Hepatocyte (in vitro differentiated cells): ENCODE measurements around the gene SLC17A8. TPM values are rescaled to one million over a fixed set of nuclear protein-coding genes. Genes with fewer than 3 reads are reported as not detected.

Experiments
- DNase-seq: peaks from one replicate; pipeline ENCODE4 v3.0.0-alpha.2; 2016; ENCODE audit warnings: low spot score
- H2AFZ ChIP-seq: fragments of 200-600 bp; sonication (generic); 2 replicates; pipeline ENCODE4 v1.6.0; 2016; ENCODE audit warnings: antibody characterized with exemption, mild to moderate bottlenecking
- H3K27ac ChIP-seq: fragments of 200-600 bp; sonication (generic); 2 replicates; pipeline ENCODE4 v1.5.1; 2016; ENCODE audit warnings: mild to moderate bottlenecking
- H3K27me3 ChIP-seq: fragments of 200-600 bp; sonication (generic); 2 replicates; pipeline ENCODE4 v1.6.1; 2016
- H3K36me3 ChIP-seq: fragments of 200-600 bp; sonication (generic); replicated peaks from 2 replicates; pipeline ENCODE4 v1.5.1; 2016; ENCODE audit warnings: low read depth; ENCODE audit not compliant: insufficient read depth
- H3K4me1 ChIP-seq: fragments of 200-600 bp; sonication (generic); 2 replicates; pipeline ENCODE4 v1.5.1; 2016; ENCODE audit warnings: mild to moderate bottlenecking, moderate library complexity; ENCODE audit not compliant: insufficient read depth
- H3K4me2 ChIP-seq: fragments of 200-600 bp; sonication (generic); 2 replicates; pipeline ENCODE4 v1.6.0; 2016
- H3K4me3 ChIP-seq: fragments of 200-600 bp; sonication (generic); 2 replicates; pipeline ENCODE4 v1.5.1; 2016; ENCODE audit warnings: mild to moderate bottlenecking
- H3K79me2 ChIP-seq: fragments of 200-600 bp; sonication (generic); 2 replicates; pipeline ENCODE4 v1.6.0; 2017; ENCODE audit warnings: mild to moderate bottlenecking
- H3K9me2 ChIP-seq: fragments of 200-600 bp; sonication (generic); replicated peaks from 2 replicates; pipeline ENCODE4 v1.6.0; 2017; ENCODE audit warnings: mild to moderate bottlenecking; ENCODE audit not compliant: insufficient read depth
- H3K9me3 ChIP-seq: fragments of 200-600 bp; sonication (generic); 2 replicates; pipeline ENCODE4 v1.5.1; 2016; ENCODE audit warnings: low read depth, mild to moderate bottlenecking
- H4K20me1 ChIP-seq: fragments of 200-600 bp; sonication (generic); 2 replicates; pipeline ENCODE4 v1.6.0; 2016; ENCODE audit warnings: mild to moderate bottlenecking; ENCODE audit not compliant: insufficient read depth, poor library complexity, severe bottlenecking
- EZH2 ChIP-seq: fragments of 200-600 bp; sonication (generic); IDR thresholded peaks from 2 replicates; pipeline ENCODE4 v1.6.1; 2016; ENCODE audit warnings: antibody characterized with exemption, mild to moderate bottlenecking, borderline replicate concordance
- EZH2phosphoT487 ChIP-seq: fragments of 200-600 bp; sonication (generic); IDR thresholded peaks from one replicate; pipeline ENCODE4 v1.6.1; 2018; ENCODE audit warnings: antibody characterized with exemption, mild to moderate bottlenecking, low read depth, moderate library complexity; ENCODE audit not compliant: unreplicated experiment, severe bottlenecking
- WGBS: methylation state at CpG from one replicate; pipeline ENCODE4 v1.1.6; 2016; ENCODE audit warnings: low lambda C conversion rate; ENCODE audit errors: missing lambda C conversion rate; 5-methylcytosine and 5-hydroxymethylcytosine counted together
- polyA plus RNA-seq: library from polyadenylated mRNA; unstranded; fragments of >200 nt; fragmentation: Nextera tagmentation; extraction: Ambion mirVana; gene quantifications from 2 replicates; pipeline ENCODE4 v1.2.1, GENCODE V29; 2016
- total RNA-seq: library from RNA; depleted of rRNA; stranded (reverse); fragments of >200 nt; gene quantifications from 2 replicates; pipeline ENCODE4 v1.2.3, GENCODE V29; 2014
- TF ChIP-seq, protein P1 (sequence below): fragments of 200-600 bp; sonication (generic); IDR thresholded peaks from 2 replicates; pipeline ENCODE4 v1.5.1; 2016; ENCODE audit warnings: antibody characterized with exemption, mild to moderate bottlenecking; ENCODE audit not compliant: poor library complexity

The SLC17A8 gene
- total and polyA plus RNA-seq, 2 experiments from 2014 or later: 0.10 TPM; not detected in 1

DNA sequence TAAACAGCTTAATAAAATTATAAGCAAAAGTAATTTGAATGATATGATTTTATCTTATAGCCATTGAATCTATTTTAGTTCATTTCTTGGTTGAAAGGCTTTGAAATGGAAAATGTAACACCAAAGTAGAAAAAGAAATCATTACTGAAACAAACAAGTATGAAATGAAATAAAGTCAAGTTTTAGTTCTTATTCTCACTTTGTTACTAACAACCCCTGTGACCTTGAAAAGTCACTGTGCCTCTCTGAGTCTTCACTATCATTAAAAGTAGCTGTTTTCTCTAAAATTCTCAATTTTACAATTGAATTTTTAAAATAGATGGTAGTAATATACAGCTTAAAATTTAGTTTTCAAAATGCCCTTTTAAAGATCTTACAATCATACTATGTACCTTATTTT, 32.4 kb upstream of the SLC17A8 start:
- Histone ChIP-seq H2AFZ (no peak overlapping the region), H3K4me2 (no peak overlapping the region), H3K4me3 (no peak overlapping the region), H3K27ac (no peak overlapping the region), H3K4me1 (no peaks in the 10 kb centered on the region), H3K9me2 (no peaks in the 10 kb centered on the region), H3K9me3 (no peaks in the 10 kb centered on the region), H3K36me3 (no peaks in the 10 kb centered on the region), H4K20me1 (no peaks in the 10 kb centered on the region), H3K27me3 (no peaks in the 10 kb centered on the region), H3K79me2 (no peaks in the 10 kb centered on the region)
- TF ChIP-seq EZH2 (no peak), EZH2phosphoT487 (no peak)
- TF ChIP-seq, protein P1, sequence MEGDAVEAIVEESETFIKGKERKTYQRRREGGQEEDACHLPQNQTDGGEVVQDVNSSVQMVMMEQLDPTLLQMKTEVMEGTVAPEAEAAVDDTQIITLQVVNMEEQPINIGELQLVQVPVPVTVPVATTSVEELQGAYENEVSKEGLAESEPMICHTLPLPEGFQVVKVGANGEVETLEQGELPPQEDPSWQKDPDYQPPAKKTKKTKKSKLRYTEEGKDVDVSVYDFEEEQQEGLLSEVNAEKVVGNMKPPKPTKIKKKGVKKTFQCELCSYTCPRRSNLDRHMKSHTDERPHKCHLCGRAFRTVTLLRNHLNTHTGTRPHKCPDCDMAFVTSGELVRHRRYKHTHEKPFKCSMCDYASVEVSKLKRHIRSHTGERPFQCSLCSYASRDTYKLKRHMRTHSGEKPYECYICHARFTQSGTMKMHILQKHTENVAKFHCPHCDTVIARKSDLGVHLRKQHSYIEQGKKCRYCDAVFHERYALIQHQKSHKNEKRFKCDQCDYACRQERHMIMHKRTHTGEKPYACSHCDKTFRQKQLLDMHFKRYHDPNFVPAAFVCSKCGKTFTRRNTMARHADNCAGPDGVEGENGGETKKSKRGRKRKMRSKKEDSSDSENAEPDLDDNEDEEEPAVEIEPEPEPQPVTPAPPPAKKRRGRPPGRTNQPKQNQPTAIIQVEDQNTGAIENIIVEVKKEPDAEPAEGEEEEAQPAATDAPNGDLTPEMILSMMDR: no peak
- no peak for DNase-seq

DNA sequence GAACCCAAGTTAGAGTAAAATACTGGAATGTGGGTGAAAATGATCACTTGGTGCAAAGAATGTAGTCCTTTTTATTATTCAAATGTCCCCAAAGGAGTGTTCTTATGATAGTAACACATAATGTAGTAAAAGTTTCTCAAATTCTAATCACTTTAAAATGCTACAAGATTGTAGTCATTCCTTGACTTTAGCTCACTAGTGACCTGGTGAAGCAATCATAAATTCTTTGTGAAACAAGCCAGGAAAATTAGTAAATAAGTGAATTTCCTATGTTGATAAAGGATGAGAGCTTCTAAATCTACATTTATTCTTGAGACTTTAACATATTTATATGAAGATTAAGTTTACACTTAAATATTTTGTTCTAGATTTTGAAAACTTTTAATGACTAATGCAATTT, 30.7 kb upstream of the SLC17A8 start:
- Histone ChIP-seq H4K20me1 (no peaks in the 10 kb centered on the region), H3K27me3 (no peaks in the 10 kb centered on the region), H3K27ac (no peak overlapping the region), H3K4me1 (no peaks in the 10 kb centered on the region), H3K9me2 (no peaks in the 10 kb centered on the region), H2AFZ (no peak overlapping the region), H3K79me2 (no peaks in the 10 kb centered on the region), H3K4me2 (no peak overlapping the region), H3K36me3 (no peaks in the 10 kb centered on the region), H3K9me3 (no peaks in the 10 kb centered on the region), H3K4me3 (no peak overlapping the region)
- DNase-seq: no peak
- TF ChIP-seq EZH2phosphoT487: no peak
- TF ChIP-seq EZH2: no peak
- TF ChIP-seq, protein P1: no peak

DNA sequence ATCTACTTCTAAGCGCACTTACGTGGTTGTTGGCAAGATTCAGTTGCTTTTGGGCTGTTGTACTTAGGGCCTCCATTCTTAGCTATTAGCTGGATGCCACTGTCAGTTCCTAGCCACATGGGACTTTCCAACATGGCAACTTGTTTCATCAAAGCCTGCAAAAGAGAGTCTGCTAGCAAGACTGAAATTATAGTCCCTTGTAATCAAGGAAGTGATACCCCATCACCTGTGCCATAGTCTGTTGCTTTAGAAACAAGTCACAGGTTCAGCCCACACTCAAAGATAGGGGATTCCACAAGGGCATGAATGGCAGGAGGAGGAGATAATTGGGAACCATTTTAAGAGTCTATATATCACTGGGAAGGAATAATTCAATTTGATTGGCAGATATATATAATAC, 27.1 kb upstream of the SLC17A8 start:
- Histone ChIP-seq H3K79me2 (no peaks in the 10 kb centered on the region), H3K9me2 (no peaks in the 10 kb centered on the region), H3K27ac (no peak overlapping the region), H3K36me3 (no peaks in the 10 kb centered on the region), H3K4me1 (no peaks in the 10 kb centered on the region), H3K9me3 (no peaks in the 10 kb centered on the region), H3K4me3 (no peak overlapping the region), H3K27me3 (no peaks in the 10 kb centered on the region), H2AFZ (no peak overlapping the region), H4K20me1 (no peaks in the 10 kb centered on the region), H3K4me2 (no peak overlapping the region)
- TF ChIP-seq, protein P1: no peak
- TF ChIP-seq EZH2phosphoT487: no peak
- TF ChIP-seq EZH2: no peak
- DNase-seq: no peak
- 89% methylated on average over 2 of the region's 2 CpGs for WGBS

DNA sequence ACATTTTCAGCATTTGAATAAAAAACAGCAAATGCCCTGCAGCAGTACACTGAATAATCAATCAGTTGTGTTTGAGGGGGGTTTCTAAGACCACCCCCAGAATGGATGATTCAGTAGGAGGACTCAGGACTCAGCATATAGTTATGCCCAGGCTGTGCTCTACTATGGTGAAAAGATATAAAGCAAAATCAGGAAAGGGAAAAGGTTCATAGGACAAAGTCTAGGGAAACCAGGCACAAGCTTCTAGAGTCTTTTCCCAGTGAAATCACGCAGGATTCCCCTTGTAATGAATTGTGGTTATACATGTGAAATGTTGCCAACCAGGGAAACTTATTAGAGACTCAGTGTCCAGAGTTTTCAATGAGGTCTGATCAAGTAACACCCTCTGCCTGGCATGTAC, 25.0 kb upstream of the SLC17A8 start:
- Histone ChIP-seq H3K36me3 (no peaks in the 10 kb centered on the region), H3K9me3 (no peaks in the 10 kb centered on the region), H3K27me3 (no peaks in the 10 kb centered on the region), H2AFZ (no peak overlapping the region), H3K27ac (no peak overlapping the region), H4K20me1 (no peaks in the 10 kb centered on the region), H3K79me2 (no peaks in the 10 kb centered on the region), H3K9me2 (no peaks in the 10 kb centered on the region), H3K4me1 (no peaks in the 10 kb centered on the region), H3K4me2 (no peak overlapping the region), H3K4me3 (no peak overlapping the region)
- TF ChIP-seq EZH2phosphoT487: no peak
- TF ChIP-seq, protein P1: no peak
- TF ChIP-seq EZH2: no peak
- WGBS: 93% methylated on average over 1 of the region's 1 CpG
- DNase-seq: no peak
